K562 (cell line): ENCODE measurements around the gene TTBK2. TPM values are rescaled to one million over a fixed set of nuclear protein-coding genes. Genes with fewer than 3 reads are reported as not detected.

Experiments
- ATAC-seq: fragments of 200-7000 bp; cut with Tn5 transposase; 3 replicates; pipeline ENCODE4 v1.9.1; 2020; ENCODE audit warnings: moderate library complexity
- BruUV-seq: library from RNA; stranded (reverse); fragments of 400-500 nt; replicated peaks from 2 replicates; lab custom pipeline; 2021; lab: Mats Ljungman, UMichigan
- CTCF ChIA-PET: fragments of 300-600 bp; formaldehyde crosslinking; extraction: SDS; loops from one replicate; lab custom pipeline; 2021; ENCODE audit warnings: low intra/inter-chr PET ratio; lab: Yijun Ruan, JAX
- POLR2A ChIA-PET: fragments of 300-600, 350-650 bp; sonication (Branson Sonifier 250); formaldehyde crosslinking; extraction: SDS; loops from one replicate; lab custom pipeline; 2021; ENCODE audit warnings: antibody characterized with exemption, inconsistent platforms; lab: Yijun Ruan, JAX
- DNase-seq, 4 experiments: peaks; one replicate each; pipeline versions ENCODE4 v3.0.0 to v3.0.0-alpha.2; 2011 to 2018; ENCODE audit warnings: low spot score in 3 of 4, mixed read lengths in 3 of 4; ENCODE audit errors: extremely low read depth in 1 of 4
- FAIRE-seq: peaks from 2 replicates; lab custom pipeline; 2011; peaks lifted over from hg19 to GRCh38; lab: Jason Lieb, UNC
- H2AFZ ChIP-seq: 2 replicates; pipeline ENCODE4 v1.6.0; 2011; ENCODE audit warnings: low read depth, low read length, control low read depth, inconsistent platforms
- H3K27ac ChIP-seq: fragments of 200-600 bp; 3 replicates; pipeline ENCODE4 v1.8.0; 2011; ENCODE audit warnings: low read depth, mild to moderate bottlenecking, control low read depth, inconsistent platforms, low read length, moderate library complexity, mixed read lengths; ENCODE audit errors: extremely low read depth
- H3K27me3 ChIP-seq, 2 experiments: fragments of 300-600 bp in 1 of 2; 2 replicates in 1 of 2; 3 replicates in 1 of 2; pipeline versions ENCODE4 v1.6.0 to v1.8.0; 2011; ENCODE audit warnings: inconsistent platforms in 2 of 2, low read length in 2 of 2, mild to moderate bottlenecking in 1 of 2, mixed read lengths in 1 of 2, moderate library complexity in 1 of 2; ENCODE audit not compliant: control insufficient read depth in 2 of 2, insufficient read depth in 2 of 2
- H3K36me3 ChIP-seq: fragments of 300-600 bp; 3 replicates; pipeline ENCODE4 v1.8.0; 2011; ENCODE audit warnings: mild to moderate bottlenecking, low read length, inconsistent platforms; ENCODE audit not compliant: control insufficient read depth, insufficient read depth
- H3K4me1 ChIP-seq, 2 experiments: fragments of 200-600 bp in 1 of 2; replicated peaks in 1 of 2; 2 replicates in 1 of 2; 3 replicates in 1 of 2; pipeline versions ENCODE4 v1.5.1 to v1.8.0; 2011; ENCODE audit warnings: inconsistent platforms in 2 of 2, low read length in 2 of 2, mild to moderate bottlenecking in 1 of 2, mixed read lengths in 1 of 2, moderate library complexity in 1 of 2; ENCODE audit not compliant: control insufficient read depth in 2 of 2, insufficient read depth in 2 of 2
- H3K4me2 ChIP-seq: 2 replicates; pipeline ENCODE4 v1.6.1; 2011; ENCODE audit warnings: low read length, control low read depth, inconsistent platforms, mixed read lengths; ENCODE audit not compliant: insufficient read depth
- H3K4me3 ChIP-seq: fragments of 200-600 bp; sonication (generic), shearing (Covaris generic); 2 replicates; pipeline ENCODE4 v1.5.1; 2016; ENCODE audit warnings: control low read depth, inconsistent platforms
- H3K79me2 ChIP-seq: fragments of 200-600 bp; 3 replicates; pipeline ENCODE4 v1.8.0; 2011; ENCODE audit warnings: low read length, inconsistent platforms; ENCODE audit not compliant: control insufficient read depth, insufficient read depth
- H3K9ac ChIP-seq, 2 experiments: 2 replicates each; pipeline versions ENCODE4 v1.6.0 to v1.6.1; 2011; ENCODE audit warnings: low read depth in 2 of 2, low read length in 2 of 2, control low read depth in 1 of 2, inconsistent platforms in 1 of 2, mild to moderate bottlenecking in 1 of 2, mixed read lengths in 1 of 2; ENCODE audit not compliant: insufficient read depth in 1 of 2
- H3K9me1 ChIP-seq: one replicate; pipeline ENCODE4 v1.6.0; 2011; ENCODE audit warnings: inconsistent platforms, mild to moderate bottlenecking, low read length, moderate library complexity; ENCODE audit not compliant: control insufficient read depth, insufficient read depth
- H3K9me3 ChIP-seq: replicated peaks from 2 replicates; pipeline ENCODE4 v1.5.1; 2011; ENCODE audit warnings: low read depth, low read length, inconsistent platforms; ENCODE audit not compliant: control insufficient read depth, insufficient read depth
- H4K20me1 ChIP-seq: replicated peaks from 2 replicates; pipeline ENCODE4 v1.6.1; 2011; ENCODE audit warnings: low read length, inconsistent platforms, mixed read lengths; ENCODE audit not compliant: control insufficient read depth, insufficient read depth
- ARID4B ChIP-seq: sonication (generic); formaldehyde crosslinking; IDR thresholded peaks from 2 replicates; pipeline ENCODE4 v1.8.0; 2022; ENCODE audit warnings: mild to moderate bottlenecking, missing genetic modification reagents
- LEF1 ChIP-seq: fragments of 450-650 bp; IDR thresholded peaks from 2 replicates; pipeline ENCODE4 v1.6.1; 2016; ENCODE audit warnings: mild to moderate bottlenecking
- PHTF2 ChIP-seq: fragments of 250-450 bp; sonication (Bioruptor Pico); IDR thresholded peaks from 2 replicates; pipeline ENCODE4 v1.5.0; 2021; ENCODE audit warnings: mild to moderate bottlenecking
- PPARD ChIP-seq: fragments of 250-450 bp; sonication (Bioruptor Pico); IDR thresholded peaks from 2 replicates; pipeline ENCODE4 v1.8.0; 2022; ENCODE audit warnings: inconsistent platforms, mild to moderate bottlenecking, moderate library complexity
- PRPF4 ChIP-seq: fragments of 200-400 bp; formaldehyde crosslinking; IDR thresholded peaks from one replicate; pipeline ENCODE4 v1.6.1; 2017; ENCODE audit warnings: low read length, low read depth, mild to moderate bottlenecking; ENCODE audit not compliant: insufficient read depth, poor library complexity, severe bottlenecking
- RBFOX2 ChIP-seq: fragments of 200-400 bp; formaldehyde crosslinking; IDR thresholded peaks from 2 replicates; pipeline ENCODE4 v1.6.1; 2017; ENCODE audit warnings: low read depth, mild to moderate bottlenecking, low read length, moderate library complexity
- SAP30 ChIP-seq: fragments of 200-600 bp; sonication (generic); IDR thresholded peaks from 2 replicates; pipeline ENCODE4 v1.6.1; 2012; ENCODE audit warnings: borderline replicate concordance, low read depth, mild to moderate bottlenecking, moderate library complexity, low read length, control low read depth, inconsistent platforms; ENCODE audit not compliant: insufficient read depth, poor library complexity, severe bottlenecking
- SMAD2 ChIP-seq: fragments of 150-350 bp; IDR thresholded peaks from 2 replicates; pipeline ENCODE4 v1.6.1; 2014; ENCODE audit warnings: low read depth, mild to moderate bottlenecking, low read length
- SMARCA5 ChIP-seq: fragments of 450-650 bp; IDR thresholded peaks from 2 replicates; pipeline ENCODE4 v1.6.1; 2016
- TRIM24 ChIP-seq, 2 experiments: fragments of 450-650 bp; IDR thresholded peaks; 2 replicates each; pipeline ENCODE4 v1.6.1; 2016
- XRCC4 ChIP-seq: IDR thresholded peaks from one replicate; pipeline ENCODE4 v1.6.1; 2011; ENCODE audit not compliant: insufficient read depth, insufficient read length; ENCODE audit errors: extremely low read depth
- ZBTB17 ChIP-seq: fragments of 450-650 bp; formaldehyde crosslinking; IDR thresholded peaks from 2 replicates; pipeline ENCODE4 v1.4.0; 2020; ENCODE audit warnings: mild to moderate bottlenecking
- ZNF717 ChIP-seq: fragments of 250-450 bp; sonication (Bioruptor Pico); IDR thresholded peaks from 2 replicates; pipeline ENCODE4 v1.5.0; 2021
- WGBS: fragments of 100-300 bp; shearing (Covaris generic); methylation state at CpG from one replicate; pipeline ENCODE4 v1.1.6; 2016; ENCODE audit warnings: low coverage, mixed read lengths; ENCODE audit not compliant: insufficient coverage; ENCODE audit errors: missing lambda C conversion rate; 5-methylcytosine and 5-hydroxymethylcytosine counted together
- in situ Hi-C: fragments of 300-500 bp; cut with MboI; formaldehyde crosslinking; loops from 4 replicates; pipeline ENCODE4 v1.15.0; 2018; ENCODE audit warnings: inconsistent platforms, mixed read lengths
- intact Hi-C: fragments of 100-400 bp; cut with micrococcal nuclease; formaldehyde crosslinking; loops from 2 replicates; pipeline ENCODE4 v1.14.2; 2022
- polyA plus RNA-seq, 8 experiments: library from polyadenylated mRNA; depleted of rRNA in 4 of 8; stranded (reverse) in 5 of 8; unstranded in 3 of 8; fragments of >200 nt; fragmentation: Nextera tagmentation in 2 of 8; fragmentation: Illumina TruSeq in 1 of 8; extraction: Ambion mirVana in 2 of 8; extraction: Trizol in 1 of 8; gene quantifications; 2 replicates each; pipeline versions ENCODE4 v1.2.1 to v1.2.3, GENCODE V29; 2011 to 2014; ENCODE audit warnings: inconsistent platforms in 1 of 8, missing spikeins in 1 of 8
- total RNA-seq, 7 experiments: library from RNA; depleted of rRNA in 6 of 7; stranded (reverse); fragments of >200 nt in 6 of 7; fragmentation: Illumina TruSeq in 2 of 7; extraction: Trizol in 2 of 7; gene quantifications; 2 replicates each; pipeline versions ENCODE4 v1.2.1 to v1.2.3, GENCODE V29; 2011 to 2021; ENCODE audit warnings: low replicate concordance in 1 of 7
- TF ChIP-seq, protein P1 (sequence below): fragments of 250-450 bp; sonication (Bioruptor Pico); IDR thresholded peaks from 2 replicates; pipeline ENCODE4 v1.8.0; 2022; ENCODE audit warnings: inconsistent platforms, mild to moderate bottlenecking, moderate library complexity, borderline replicate concordance
- TF ChIP-seq, protein P2 (sequence below): sonication (generic); formaldehyde crosslinking; IDR thresholded peaks from 2 replicates; pipeline ENCODE4 v1.8.1; 2023; ENCODE audit warnings: mild to moderate bottlenecking, missing genetic modification reagents

The TTBK2 gene
- total and polyA plus RNA-seq, 9 of the 15 experiments (the other 6 are each of a cell fraction or from before 2014, with no cell fraction given), result 0.89 to 8.0 (median 4.8) TPM

- no peaks in the 10 kb centered on the region for H4K20me1 ChIP-seq
- no peak for DNase-seq
- H3K27ac ChIP-seq, result no peak overlapping the region
- no peaks in the 10 kb centered on the region for H3K9me1 ChIP-seq
- WGBS, result 88% methylated on average over 2 of the region's 2 CpGs
- no peak for ATAC-seq
- H3K9ac ChIP-seq, result no peak overlapping the region
- intact Hi-C loops, result no loop called here
- H3K79me2 ChIP-seq, result no peaks in the 10 kb centered on the region
- CTCF ChIA-PET, result no interaction called here
- no peak overlapping the region for H3K4me3 ChIP-seq
- no peak overlapping the region for H2AFZ ChIP-seq
- in situ Hi-C loops, result no loop called here
- H3K4me1 ChIP-seq, result peaks cover 0 to 2% of the 10 kb centered on the region in 2 experiments; a peak in 1 of 5 replicates
- no TSS peak for BruUV-seq
- no peaks in the 10 kb centered on the region for H3K36me3 ChIP-seq
- POLR2A ChIA-PET, result interaction anchor here (0.9 kb wide), 1 partner anchor 13 kb away, joined by 3 read pairs; no protein-coding TSS in a partner anchor
- peaks cover 2% of the 10 kb centered on the region for H3K9me3 ChIP-seq
- H3K4me2 ChIP-seq, result no peak overlapping the region
- FAIRE-seq, result no peak
- H3K27me3 ChIP-seq, result no peaks in the 10 kb centered on the region
- no peak for TF ChIP-seq LEF1
- TF ChIP-seq PRPF4, result no peak
- no peak for TF ChIP-seq RBFOX2
- TF ChIP-seq, protein P1, sequence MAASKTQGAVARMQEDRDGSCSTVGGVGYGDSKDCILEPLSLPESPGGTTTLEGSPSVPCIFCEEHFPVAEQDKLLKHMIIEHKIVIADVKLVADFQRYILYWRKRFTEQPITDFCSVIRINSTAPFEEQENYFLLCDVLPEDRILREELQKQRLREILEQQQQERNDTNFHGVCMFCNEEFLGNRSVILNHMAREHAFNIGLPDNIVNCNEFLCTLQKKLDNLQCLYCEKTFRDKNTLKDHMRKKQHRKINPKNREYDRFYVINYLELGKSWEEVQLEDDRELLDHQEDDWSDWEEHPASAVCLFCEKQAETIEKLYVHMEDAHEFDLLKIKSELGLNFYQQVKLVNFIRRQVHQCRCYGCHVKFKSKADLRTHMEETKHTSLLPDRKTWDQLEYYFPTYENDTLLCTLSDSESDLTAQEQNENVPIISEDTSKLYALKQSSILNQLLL (CRISPR knock-in tag), result no peak
- TF ChIP-seq SMAD2, result no peak
- TF ChIP-seq ZBTB17 (CRISPR knock-in tag), result no peak
- TF ChIP-seq SMARCA5, result no peak
- TF ChIP-seq, protein P2, sequence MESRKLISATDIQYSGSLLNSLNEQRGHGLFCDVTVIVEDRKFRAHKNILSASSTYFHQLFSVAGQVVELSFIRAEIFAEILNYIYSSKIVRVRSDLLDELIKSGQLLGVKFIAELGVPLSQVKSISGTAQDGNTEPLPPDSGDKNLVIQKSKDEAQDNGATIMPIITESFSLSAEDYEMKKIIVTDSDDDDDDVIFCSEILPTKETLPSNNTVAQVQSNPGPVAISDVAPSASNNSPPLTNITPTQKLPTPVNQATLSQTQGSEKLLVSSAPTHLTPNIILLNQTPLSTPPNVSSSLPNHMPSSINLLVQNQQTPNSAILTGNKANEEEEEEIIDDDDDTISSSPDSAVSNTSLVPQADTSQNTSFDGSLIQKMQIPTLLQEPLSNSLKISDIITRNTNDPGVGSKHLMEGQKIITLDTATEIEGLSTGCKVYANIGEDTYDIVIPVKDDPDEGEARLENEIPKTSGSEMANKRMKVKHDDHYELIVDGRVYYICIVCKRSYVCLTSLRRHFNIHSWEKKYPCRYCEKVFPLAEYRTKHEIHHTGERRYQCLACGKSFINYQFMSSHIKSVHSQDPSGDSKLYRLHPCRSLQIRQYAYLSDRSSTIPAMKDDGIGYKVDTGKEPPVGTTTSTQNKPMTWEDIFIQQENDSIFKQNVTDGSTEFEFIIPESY (CRISPR knock-in tag), result no peak
- no peak for TF ChIP-seq XRCC4
- no peak for TF ChIP-seq TRIM24 (IDR thresholded peaks at IDR 0.05)
- TF ChIP-seq ARID4B, result no peak
- TF ChIP-seq ZNF717, result no peak
- no peak for TF ChIP-seq PHTF2
- no peak for TF ChIP-seq SAP30
- TF ChIP-seq PPARD (CRISPR knock-in tag), result no peak
Observed at GRCh38 chr15:42759093-42759492, 161.5 kb downstream of the TTBK2 start.
